ENCODE measurements around the gene SYF2.
A peak's percentile ranks its signal among the peaks of the same experiment; 100 is the strongest.

Gene SYF2

GRCh38 chr1:25174730-25175612 lies 57.3 kb downstream of the SYF2 start:
- Histone ChIP-seq H3K36me3 (ENCODE audit: control insufficient read depth, insufficient read depth, low read length, severe bottlenecking) (no peaks in the 10 kb centered on the region), H3K9ac (ENCODE audit: low read length) (no peak overlapping the region), H3K4me1 (ENCODE audit: control insufficient read depth, insufficient read depth, low read length) (no peaks in the 10 kb centered on the region), H3K27me3 (replicated peaks; ENCODE audit: control insufficient read depth, insufficient read depth, low read length) (peaks cover 10% of the 10 kb centered on the region), H3K4me3 (ENCODE audit: low read length) (no peak overlapping the region), H3K9me3 (ENCODE audit: control insufficient read depth, low read length) (no peaks in the 10 kb centered on the region)
- no peak for DNase-seq (ENCODE audit: low read depth)

DNA sequence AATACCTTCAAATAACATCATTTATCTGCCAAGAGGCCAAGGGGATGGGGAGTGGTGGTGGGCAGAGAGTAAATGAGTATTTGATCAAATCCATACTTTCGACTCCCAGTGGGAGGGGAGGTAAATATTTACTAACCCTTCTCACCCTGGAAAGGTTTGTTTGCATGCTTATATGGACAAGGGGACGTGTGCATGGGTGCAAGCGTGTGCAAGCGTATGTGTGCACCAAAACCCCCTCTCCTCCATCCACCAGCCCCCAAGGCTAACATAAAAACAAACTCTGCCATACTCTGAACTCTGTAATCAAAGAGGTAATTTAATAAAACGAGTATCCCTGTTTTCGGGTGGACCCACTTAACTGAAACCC lies 58.0 kb downstream of the SYF2 start:
- no peak for DNase-seq (ENCODE audit: low read depth)
- Histone ChIP-seq H3K9me3 (ENCODE audit: control insufficient read depth, low read length) (no peaks in the 10 kb centered on the region), H3K36me3 (ENCODE audit: control insufficient read depth, insufficient read depth, low read length, severe bottlenecking) (no peaks in the 10 kb centered on the region), H3K27me3 (replicated peaks; ENCODE audit: control insufficient read depth, insufficient read depth, low read length) (peaks cover 10% of the 10 kb centered on the region), H3K4me3 (ENCODE audit: low read length) (no peak overlapping the region), H3K4me1 (ENCODE audit: control insufficient read depth, insufficient read depth, low read length) (no peaks in the 10 kb centered on the region), H3K9ac (ENCODE audit: low read length) (no peak overlapping the region)

DNA sequence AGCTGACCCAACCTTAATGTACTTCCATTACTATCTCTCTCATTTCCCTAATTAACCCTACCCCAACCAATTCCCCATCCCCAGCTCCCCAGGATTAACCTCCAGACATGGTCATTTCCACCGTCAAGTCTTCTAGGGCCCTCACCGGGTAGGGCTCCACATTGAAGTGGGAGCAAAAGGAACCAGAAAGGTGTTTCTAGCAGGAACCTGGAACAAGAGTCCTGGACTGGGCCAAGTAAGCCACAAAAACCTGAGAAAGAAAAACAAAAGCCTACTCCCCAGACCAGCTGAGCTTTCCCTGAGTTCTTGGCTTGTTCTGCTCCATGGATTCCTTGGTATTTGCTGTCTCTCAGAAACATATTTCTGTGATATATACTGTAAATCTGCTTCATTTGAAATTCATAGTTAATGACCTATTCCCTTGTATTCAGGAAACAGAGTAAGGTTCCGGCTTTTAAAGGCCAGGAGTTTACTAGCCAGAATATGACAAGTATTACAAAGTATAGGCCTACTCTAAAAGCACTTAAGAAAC lies 58.4 kb downstream of the SYF2 start:
- peak; percentile 27 for DNase-seq (ENCODE audit: low read depth)
- H3K9ac ChIP-seq (ENCODE audit: low read length), result no peak overlapping the region

More for the DNA sequence above, 58.4 kb downstream of the SYF2 start:
- Histone ChIP-seq H3K4me3 (ENCODE audit: low read length) (no peak overlapping the region), H3K36me3 (ENCODE audit: control insufficient read depth, insufficient read depth, low read length, severe bottlenecking) (no peaks in the 10 kb centered on the region), H3K4me1 (ENCODE audit: control insufficient read depth, insufficient read depth, low read length) (no peaks in the 10 kb centered on the region), H3K9me3 (ENCODE audit: control insufficient read depth, low read length) (no peaks in the 10 kb centered on the region), H3K27me3 (replicated peaks; ENCODE audit: control insufficient read depth, insufficient read depth, low read length) (peaks cover 7% of the 10 kb centered on the region)

Data from adipocyte (in vitro differentiated cells).